Naive thymus-derived CD8-positive, alpha-beta T cell (primary cell): ENCODE data around the gene CELF6. TPM values are rescaled to one million over a fixed set of nuclear protein-coding genes. Genes with fewer than 3 reads are reported as not detected.
"Not testable (repeated sequence)": the region's sequence is repeated elsewhere in the genome, so short reads cannot be mapped to it uniquely, and the experiment has no call there.

Experiments
- ATAC-seq, 2 donors: fragments of 150-1000 bp; cut with Tn5 transposase in 1 of 2; sonication (Bioruptor Pico), chemical (Tn5 transposase) in 1 of 2; 1 replicate in 1 of 2; 2 replicates in 1 of 2; pipeline ENCODE4 v1.10.0; 2021; ENCODE audit warnings: mild to moderate bottlenecking in 2 of 2, moderate library complexity in 2 of 2
- POLR2A ChIA-PET: fragments of 350-600 bp; sonication (Branson Sonifier 250); formaldehyde crosslinking; loops from one replicate; lab custom pipeline; 2021; ENCODE audit warnings: antibody characterized with exemption; lab: Charles Lee
- DNase-seq, 10 donors: peaks; one replicate each; pipeline versions ENCODE4 v3.0.0 to v3.0.0-alpha.2; 2020 to 2022
- H3K27ac Mint-ChIP-seq, 10 donors: one replicate each; pipeline ENCODE4 v1.8.0; 2020 to 2022; ENCODE audit warnings: mild to moderate bottlenecking in 10 of 10, mixed read lengths in 10 of 10, moderate library complexity in 4 of 10, inconsistent platforms in 1 of 10
- H3K27me3 Mint-ChIP-seq, 5 donors: one replicate each; pipeline ENCODE4 v1.8.0; 2021 to 2022; ENCODE audit warnings: mixed read lengths in 5 of 5
- H3K36me3 Mint-ChIP-seq, 3 donors: one replicate each; pipeline ENCODE4 v1.8.0; 2020 to 2022; ENCODE audit warnings: mixed read lengths in 3 of 3, mild to moderate bottlenecking in 2 of 3, inconsistent platforms in 1 of 3
- H3K4me1 Mint-ChIP-seq, 4 donors: one replicate each; pipeline ENCODE4 v1.8.0; 2021 to 2022; ENCODE audit warnings: mixed read lengths in 4 of 4
- H3K4me3 Mint-ChIP-seq, 10 donors: one replicate each; pipeline ENCODE4 v1.8.0; 2020 to 2022; ENCODE audit warnings: mild to moderate bottlenecking in 10 of 10, mixed read lengths in 10 of 10, moderate library complexity in 6 of 10, inconsistent platforms in 1 of 10
- H3K9me3 Mint-ChIP-seq, 9 donors: one replicate each; pipeline ENCODE4 v1.8.0; 2020 to 2022; ENCODE audit warnings: mixed read lengths in 9 of 9, mild to moderate bottlenecking in 3 of 9, inconsistent platforms in 1 of 9, moderate library complexity in 1 of 9
- polyA plus RNA-seq, 3 donors: library from polyadenylated mRNA; unstranded; fragments of 300-500 nt; fragmentation: Illumina TruSeq; gene quantifications; one replicate each; pipeline ENCODE4 v1.2.3, GENCODE V29; 2021
- total RNA-seq, 8 experiments: library from RNA in 2 of 8; stranded (reverse) in 2 of 8; gene quantifications; one replicate each; pipeline ENCODE4 v1.2.3 and lab custom pipeline; 2021 to 2026

The CELF6 gene
- total and polyA plus RNA-seq, 5 experiments from 2014 or later: 0.18 to 5.9 (median 4.7) TPM; not detected in 2

GRCh38 chr15:72281713-72282112 is 38.2 kb downstream of the CELF6 start:
- Mint-ChIP-seq H3K36me3 (no peaks in the 10 kb centered on the region), H3K4me3 (no peak overlapping the region), H3K27me3 (peaks cover 0 to 2% (median 0%) of the 10 kb centered on the region in 5 donors), H3K9me3 (no peaks in the 10 kb centered on the region), H3K4me1 (no peaks in the 10 kb centered on the region), H3K27ac (no peak overlapping the region)
- DNase-seq (no peak), ATAC-seq (no peak)
- POLR2A ChIA-PET: interaction anchor here (1.7 kb wide), 1 partner anchor 8 kb away, joined by 6 read pairs; no protein-coding TSS in a partner anchor

GRCh38 chr15:72280751-72281150 is 39.2 kb downstream of the CELF6 start:
- no peaks in the 10 kb centered on the region for H3K4me1 Mint-ChIP-seq
- POLR2A ChIA-PET: interaction anchor here (1.0 kb wide), 1 partner anchor 50 kb away, joined by 4 read pairs; the partner anchor contains the start of gene PKM
- H3K27ac Mint-ChIP-seq: no peak overlapping the region
- no peak overlapping the region for H3K4me3 Mint-ChIP-seq
- H3K27me3 Mint-ChIP-seq: peaks cover 0 to 2% (median 0%) of the 10 kb centered on the region in 5 donors
- no peak for ATAC-seq
- no peaks in the 10 kb centered on the region for H3K9me3 Mint-ChIP-seq
- H3K36me3 Mint-ChIP-seq: no peaks in the 10 kb centered on the region
- no peak for DNase-seq

GRCh38 chr15:72278737-72279136 is 41.2 kb downstream of the CELF6 start:
- no peak overlapping the region for H3K4me3 Mint-ChIP-seq
- H3K27ac Mint-ChIP-seq: no peak overlapping the region
- H3K4me1 Mint-ChIP-seq: peaks cover 5 to 7% (median 5%) of the 10 kb centered on the region in 4 donors
- POLR2A ChIA-PET: interaction anchor here (0.6 kb wide), 1 partner anchor 47 kb away, joined by 3 read pairs; no protein-coding TSS in a partner anchor
- ATAC-seq (no peak), DNase-seq (no peak)
- no peaks in the 10 kb centered on the region for H3K36me3 Mint-ChIP-seq
- no peaks in the 10 kb centered on the region for H3K9me3 Mint-ChIP-seq
- H3K27me3 Mint-ChIP-seq: peaks cover 0 to 2% (median 0%) of the 10 kb centered on the region in 5 donors

- no peak for ATAC-seq
- Mint-ChIP-seq H3K9me3 (no peaks in the 10 kb centered on the region), H3K4me1 (peaks cover 8 to 24% (median 24%) of the 10 kb centered on the region in 4 donors), H3K4me3 (no peak overlapping the region), H3K27me3 (peaks cover 0 to 2% (median 0%) of the 10 kb centered on the region in 5 donors), H3K36me3 (no peaks in the 10 kb centered on the region), H3K27ac (no peak overlapping the region)
- DNase-seq: no peak
- POLR2A ChIA-PET: interaction anchor here (0.5 kb wide), 1 partner anchor 52 kb away, joined by 5 read pairs; no protein-coding TSS in a partner anchor
Observed at GRCh38 chr15:72276326-72276700, 43.6 kb downstream of the CELF6 start.

- Mint-ChIP-seq H3K27ac (peak overlapping the region in 1 of 10 donors; percentile 25), H3K4me3 (peak overlapping the region in 1 of 10 donors; percentile 36), H3K4me1 (peaks cover 12 to 30% (median 29%) of the 10 kb centered on the region in 4 donors)
- not testable (repeated sequence) for ATAC-seq, H3K9me3 Mint-ChIP-seq, H3K27me3 Mint-ChIP-seq, H3K36me3 Mint-ChIP-seq, DNase-seq
- POLR2A ChIA-PET: interaction anchor here (5.4 kb wide), 1 partner anchor 45 kb away, joined by 46 read pairs; the partner anchor contains the start of gene PKM
Observed at GRCh38 chr15:72275635-72276325, 44.2 kb downstream of the CELF6 start.

GRCh38 chr15:72272997-72273352 is 47.0 kb downstream of the CELF6 start:
- H3K4me3 Mint-ChIP-seq: peak overlapping the region; percentile 82 to 90 (median 86)
- no peaks in the 10 kb centered on the region for H3K9me3 Mint-ChIP-seq
- no peak for DNase-seq
- peaks cover 18 to 50% (median 44%) of the 10 kb centered on the region in 4 donors for H3K4me1 Mint-ChIP-seq
- peak in 1 of 2 donors; percentile 2 for ATAC-seq
- H3K36me3 Mint-ChIP-seq: peaks cover 0 to 28% (median 2%) of the 10 kb centered on the region in 3 donors
- H3K27ac Mint-ChIP-seq: peak overlapping the region; percentile 87 to 95 (median 93)
- POLR2A ChIA-PET: interaction anchor here (1.0 to 5.4 kb wide), 5 partner anchors 9 to 73 kb away, joined by 3 to 46 read pairs (median 7); partner anchors contain the start of gene PKM
- peaks cover 0 to 2% (median 0%) of the 10 kb centered on the region in 5 donors for H3K27me3 Mint-ChIP-seq

- Mint-ChIP-seq H3K9me3 (no peaks in the 10 kb centered on the region), H3K27ac (peak within 1 kb of the TSS; percentile 87 to 96 (median 94)), H3K36me3 (peaks cover 0 to 33% (median 2%) of the 10 kb centered on the region in 3 donors), H3K4me1 (peaks cover 18 to 50% (median 44%) of the 10 kb centered on the region in 4 donors), H3K27me3 (no peaks in the 10 kb centered on the region), H3K4me3 (peak within 1 kb of the TSS; percentile 84 to 94 (median 90))
- POLR2A ChIA-PET: interaction anchor here (1.0 to 5.4 kb wide), 4 partner anchors 42 to 103 kb away, joined by 3 to 46 read pairs (median 9); partner anchors contain the start of genes HEXA and PKM
- ATAC-seq: peak; percentile 95
- DNase-seq: peak; percentile 92 to 99 (median 98)
Observed at GRCh38 chr15:72272213-72272996, 47.6 kb downstream of the CELF6 start, which contains the start of gene PARP6. PARP6 (minus strand) TSS chr15:72272554; CDS start chr15:72267477, 5,077 bp downstream.

- ATAC-seq: peak; percentile 6 to 7
- H3K4me1 Mint-ChIP-seq: peaks cover 18 to 51% (median 44%) of the 10 kb centered on the region in 4 donors
- peak in 2 of 10 donors; percentile 3 to 23 for DNase-seq
- H3K27me3 Mint-ChIP-seq: no peaks in the 10 kb centered on the region
- peak overlapping the region; percentile 86 to 96 (median 92) for H3K27ac Mint-ChIP-seq
- peak overlapping the region; percentile 84 to 94 (median 90) for H3K4me3 Mint-ChIP-seq
- POLR2A ChIA-PET: interaction anchor here (1.0 to 5.4 kb wide), 2 partner anchors 41 to 104 kb away, joined by 3 to 46 read pairs; partner anchors contain the start of genes HEXA and PKM
- no peaks in the 10 kb centered on the region for H3K9me3 Mint-ChIP-seq
- H3K36me3 Mint-ChIP-seq: peaks cover 0 to 39% (median 2%) of the 10 kb centered on the region in 3 donors
Observed at GRCh38 chr15:72271895-72272212, 48.1 kb downstream of the CELF6 start.

GRCh38 chr15:72271221-72271620 is 48.7 kb downstream of the CELF6 start:
- Mint-ChIP-seq H3K27me3 (no peaks in the 10 kb centered on the region), H3K36me3 (peaks cover 0 to 44% (median 5%) of the 10 kb centered on the region in 3 donors), H3K27ac (peak overlapping the region; percentile 71 to 96 (median 92)), H3K9me3 (no peaks in the 10 kb centered on the region), H3K4me1 (peaks cover 18 to 51% (median 44%) of the 10 kb centered on the region in 4 donors), H3K4me3 (peak overlapping the region; percentile 84 to 94 (median 90))
- ATAC-seq (no peak), DNase-seq (no peak)
- POLR2A ChIA-PET: interaction anchor here (1.0 to 5.4 kb wide), 2 partner anchors 40 to 105 kb away, joined by 3 to 46 read pairs; partner anchors contain the start of genes HEXA and PKM

- POLR2A ChIA-PET: interaction anchor here (1.0 kb wide), 1 partner anchor 20 kb away, joined by 3 read pairs; no protein-coding TSS in a partner anchor
- DNase-seq (no peak), ATAC-seq (no peak)
- peaks cover 4 to 58% (median 13%) of the 10 kb centered on the region in 3 donors for H3K36me3 Mint-ChIP-seq
- peaks cover 18 to 51% (median 44%) of the 10 kb centered on the region in 4 donors for H3K4me1 Mint-ChIP-seq
- no peaks in the 10 kb centered on the region for H3K27me3 Mint-ChIP-seq
- no peaks in the 10 kb centered on the region for H3K9me3 Mint-ChIP-seq
- peak overlapping the region in 3 of 10 donors; percentile 47 to 86 (median 61) for H3K27ac Mint-ChIP-seq
- H3K4me3 Mint-ChIP-seq: peak overlapping the region in 2 of 10 donors; percentile 1 to 15
Observed at GRCh38 chr15:72269739-72270138, 50.2 kb downstream of the CELF6 start.

- no peak overlapping the region for H3K4me3 Mint-ChIP-seq
- POLR2A ChIA-PET: no interaction called here
- peaks cover 7 to 20% (median 10%) of the 10 kb centered on the region in 4 donors for H3K4me1 Mint-ChIP-seq
- H3K36me3 Mint-ChIP-seq: peaks cover 21 to 98% (median 41%) of the 10 kb centered on the region in 3 donors
- H3K9me3 Mint-ChIP-seq: no peaks in the 10 kb centered on the region
- DNase-seq (no peak), ATAC-seq (no peak)
- H3K27me3 Mint-ChIP-seq: no peaks in the 10 kb centered on the region
- no peak overlapping the region for H3K27ac Mint-ChIP-seq
Observed at GRCh38 chr15:72265031-72265430, 54.9 kb downstream of the CELF6 start.
